GM21515 (cell line): ENCODE data around the gene FUT9.

Experiments
- ATAC-seq: cut with Tn5 transposase; IDR thresholded peaks from one replicate; pipeline ENCODE4 v1.9.1; 2021; ENCODE audit not compliant: unreplicated experiment

FUT9 gene

DNA sequence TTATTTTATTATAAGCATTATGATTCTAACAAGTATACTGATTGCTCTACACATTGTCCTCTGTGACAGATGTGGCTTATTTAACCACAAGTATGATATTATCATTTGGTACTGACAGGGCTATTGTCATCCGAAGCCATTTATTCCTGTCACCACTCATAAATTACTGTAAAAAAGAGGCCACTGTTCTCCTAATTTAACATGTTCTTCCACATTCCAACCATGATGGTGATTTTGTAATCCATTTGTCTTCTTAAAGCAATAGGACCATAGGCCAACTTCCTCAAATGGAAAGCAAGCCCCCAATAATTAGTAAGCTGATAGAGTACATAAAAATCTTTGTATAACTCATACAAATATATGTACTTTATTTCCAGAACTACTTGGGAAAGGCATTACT is 50.6 kb downstream of the FUT9 start:
- ATAC-seq = no peak

DNA sequence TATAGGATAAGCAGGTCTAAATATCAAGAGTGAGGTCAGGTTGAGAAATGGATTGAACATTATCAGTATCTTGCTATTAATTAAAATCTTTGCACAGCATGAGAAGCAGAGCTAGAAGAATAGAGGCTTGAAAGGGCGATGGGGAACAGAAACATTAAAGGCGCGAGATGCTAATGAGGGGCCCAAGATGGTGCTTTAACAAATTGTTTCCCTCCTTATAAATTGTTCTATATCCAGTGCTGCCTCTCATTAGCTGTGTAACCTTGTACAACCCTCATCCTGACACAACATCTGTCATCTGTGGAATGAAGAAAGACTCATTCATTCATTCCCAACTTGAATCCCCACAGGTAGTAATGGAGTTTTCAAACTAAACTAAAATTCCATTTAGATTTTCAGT is 57.8 kb downstream of the FUT9 start:
- no peak for ATAC-seq

DNA sequence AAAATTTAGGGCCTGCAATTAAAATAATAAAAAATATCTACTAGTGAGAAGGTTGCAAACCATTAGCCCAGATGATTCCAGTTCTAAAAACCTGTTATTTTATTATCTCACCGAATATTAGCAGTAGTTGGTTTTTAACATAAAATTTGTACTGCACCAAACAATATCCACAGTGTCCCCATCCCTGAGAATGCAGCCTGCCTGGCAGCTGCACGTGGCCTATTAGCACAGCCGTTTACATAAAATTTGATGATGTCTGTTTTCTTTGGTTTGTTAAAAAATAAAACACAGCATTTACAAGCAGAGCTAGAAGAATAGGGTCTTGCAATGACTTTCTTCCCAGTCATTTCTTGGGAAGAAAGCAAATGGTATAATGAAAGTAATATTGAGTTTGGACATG is 58.2 kb downstream of the FUT9 start:
- ATAC-seq = no peak

GRCh38 chr6:96075826-96076225 is 60.1 kb downstream of the FUT9 start:
- no peak for ATAC-seq

- no peak for ATAC-seq
These were observed 71.0 kb downstream of the FUT9 start for GRCh38 chr6:96086745-96087144.

- ATAC-seq = no peak
These were observed 73.4 kb downstream of the FUT9 start for GRCh38 chr6:96089173-96089572.

- ATAC-seq = no peak
These were observed 78.3 kb downstream of the FUT9 start for GRCh38 chr6:96094077-96094476.

- no peak for ATAC-seq
These were observed 83.3 kb downstream of the FUT9 start for GRCh38 chr6:96099069-96099468.

GRCh38 chr6:96101564-96101963 is 85.8 kb downstream of the FUT9 start:
- no peak for ATAC-seq

DNA sequence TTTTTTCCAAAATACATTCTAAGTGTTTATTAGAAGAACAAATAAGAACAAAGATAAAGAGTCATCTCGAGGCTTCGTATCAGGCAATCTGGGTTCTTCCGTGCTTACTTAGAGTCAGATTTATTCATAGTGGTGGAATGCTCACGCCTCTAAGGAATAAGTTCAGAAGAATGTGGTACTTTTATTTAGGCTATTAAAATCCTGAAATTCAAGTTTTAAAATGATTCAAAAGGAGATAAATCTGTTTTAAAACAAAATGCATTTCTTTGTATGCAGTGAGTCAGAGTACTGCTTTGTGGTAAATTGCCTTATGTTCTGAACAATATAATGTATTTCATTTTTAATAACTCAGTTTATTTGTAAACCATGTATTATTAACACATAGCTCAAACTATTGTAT is 89.1 kb downstream of the FUT9 start:
- no peak for ATAC-seq

DNA sequence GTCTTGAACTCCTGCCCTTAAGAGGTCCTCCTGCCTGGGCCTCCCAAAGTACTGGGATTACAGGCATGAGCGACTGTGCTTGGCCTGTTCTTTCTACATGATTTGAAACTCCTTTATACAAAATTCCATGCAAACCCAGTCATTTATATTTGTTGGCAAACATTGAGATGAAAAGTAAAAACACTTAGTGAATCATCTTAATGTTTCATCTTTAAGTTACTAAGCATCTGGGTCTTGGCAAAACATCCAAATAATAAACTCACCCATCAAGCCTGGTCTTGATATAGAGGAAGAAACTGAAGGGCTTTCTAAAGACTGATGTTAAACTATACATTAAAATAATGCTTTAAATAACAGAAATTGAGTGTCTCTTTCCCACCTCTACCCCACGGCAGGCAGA is 95.1 kb downstream of the FUT9 start:
- ATAC-seq = no peak

DNA sequence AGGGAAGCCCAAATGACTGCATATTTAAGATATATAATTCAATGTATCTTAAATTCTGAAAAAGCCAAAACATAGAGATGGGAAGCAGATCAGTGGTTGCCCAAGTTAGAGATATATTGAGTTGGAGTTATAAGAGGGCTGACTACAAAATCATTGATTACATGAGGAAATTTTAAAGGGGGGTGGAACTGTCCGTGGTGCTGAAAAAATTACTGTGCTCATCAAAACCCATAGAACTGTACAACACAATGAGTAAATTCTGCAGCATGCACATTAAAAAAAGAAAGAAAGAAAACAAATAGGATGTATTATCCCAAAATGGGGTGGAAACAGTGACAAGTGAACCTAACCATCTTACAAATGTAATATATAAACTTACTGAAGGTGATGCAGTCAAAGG is 100.9 kb downstream of the FUT9 start:
- no peak for ATAC-seq

DNA sequence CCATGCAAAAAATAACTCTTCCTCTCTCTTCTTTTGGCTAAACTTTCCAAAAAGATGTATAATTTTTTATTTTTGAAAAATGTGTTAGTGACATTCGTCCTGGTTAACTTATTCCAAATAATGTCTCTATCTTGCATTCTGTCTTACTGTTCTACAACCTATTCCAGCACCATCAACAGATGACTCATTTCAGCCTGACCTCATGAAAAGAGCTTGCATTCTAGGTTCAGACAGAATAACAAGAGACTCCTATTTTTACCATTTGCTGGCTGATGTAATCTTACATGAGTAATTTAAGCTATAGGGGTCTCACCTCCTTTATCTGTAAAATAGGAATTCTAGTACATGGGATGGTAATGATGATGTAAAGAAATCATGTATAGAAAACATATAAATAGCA is 109.0 kb downstream of the FUT9 start:
- no peak for ATAC-seq

DNA sequence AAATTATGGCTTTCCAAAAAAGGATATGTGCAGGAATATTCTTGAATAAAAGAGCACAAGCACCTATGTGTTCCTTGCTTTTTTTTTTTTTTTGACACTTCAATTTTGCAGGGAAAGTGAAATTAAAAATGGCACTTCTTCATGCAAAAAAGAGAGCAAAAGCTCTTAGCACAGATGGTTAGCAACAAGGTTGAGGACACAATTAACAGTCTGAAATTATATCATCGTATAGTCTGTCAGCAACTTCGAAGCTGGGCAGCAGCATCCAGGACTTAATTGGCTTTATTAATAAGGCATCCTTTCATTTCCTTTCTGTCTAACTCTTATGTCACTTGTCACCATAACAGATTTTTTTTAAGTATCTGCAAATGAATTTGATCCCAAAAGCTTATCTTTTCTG is 122.6 kb downstream of the FUT9 start:
- no peak for ATAC-seq

GRCh38 chr6:96142142-96142541 is 126.4 kb downstream of the FUT9 start:
- no peak for ATAC-seq

- no peak for ATAC-seq
These were observed 134.7 kb downstream of the FUT9 start for GRCh38 chr6:96150431-96150830.

DNA sequence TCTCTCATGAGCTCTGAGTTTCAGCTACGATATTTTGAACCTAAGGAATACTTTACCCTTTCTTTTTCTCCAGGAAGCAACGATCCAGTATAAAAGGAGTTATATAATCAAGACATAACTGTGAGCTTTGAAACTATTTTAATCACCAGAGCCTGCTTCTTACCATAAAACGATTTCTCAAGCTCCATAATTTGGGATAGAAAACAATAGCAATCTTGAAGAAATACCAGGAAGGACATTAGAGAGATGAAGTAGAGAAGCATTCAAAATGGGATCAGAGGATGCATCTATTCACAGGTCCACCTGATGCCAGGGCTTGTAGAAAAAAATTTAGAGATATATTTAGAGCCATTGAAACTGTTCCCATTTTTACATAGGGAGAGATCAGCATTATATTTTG is 135.9 kb downstream of the FUT9 start:
- ATAC-seq = no peak

GRCh38 chr6:96152114-96152708 is 136.4 kb downstream of the FUT9 start:
- no peak for ATAC-seq

DNA sequence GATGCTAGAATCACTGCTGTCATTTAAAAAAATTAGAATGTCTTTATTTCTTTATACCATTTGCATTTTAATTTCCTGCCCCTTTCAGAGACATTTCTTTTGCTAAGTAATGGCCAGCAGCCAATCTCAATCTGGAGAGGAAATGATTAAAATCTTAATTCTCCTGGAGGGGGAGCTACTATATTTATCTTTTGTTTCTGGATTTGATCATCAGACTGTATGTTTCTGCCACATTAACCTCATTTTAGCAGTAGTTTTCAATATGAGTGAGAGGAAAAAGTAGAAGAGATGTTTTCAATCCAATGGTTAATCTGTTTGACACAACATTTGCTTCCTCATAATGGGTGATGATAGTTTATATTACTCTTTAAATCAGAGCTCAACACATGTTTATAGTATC is 138.0 kb downstream of the FUT9 start:
- no peak for ATAC-seq

GRCh38 chr6:96156425-96156824 is 140.7 kb downstream of the FUT9 start:
- ATAC-seq = no peak

- ATAC-seq = peak; percentile 90
These were observed 141.3 kb downstream of the FUT9 start for GRCh38 chr6:96157018-96157565.

GRCh38 chr6:96162711-96163120 is 146.9 kb downstream of the FUT9 start:
- ATAC-seq = no peak

DNA sequence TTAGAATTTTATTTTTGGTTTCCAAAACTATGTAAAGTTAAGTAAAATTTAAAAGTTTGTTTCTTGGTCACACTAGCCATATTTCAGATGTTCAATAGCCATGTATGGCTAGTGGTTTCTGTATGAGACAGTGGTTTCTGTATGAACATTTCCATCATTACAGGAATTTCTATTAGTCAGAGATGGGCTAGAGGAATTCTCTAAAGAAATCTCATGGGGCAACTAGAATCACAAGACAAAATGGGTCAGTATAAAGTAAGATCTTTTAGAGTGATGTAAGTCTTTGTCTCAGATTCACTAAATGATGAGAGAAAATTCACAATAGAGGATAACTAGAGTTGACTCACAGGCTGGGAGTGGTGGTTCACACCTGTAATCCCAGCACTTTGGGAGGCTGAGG is 149.0 kb downstream of the FUT9 start:
- no peak for ATAC-seq
